Neural cell (in vitro differentiated cells): ENCODE results near the gene PTRH1.

Experiments used
- EP300 ChIP-seq: fragments of 450-650 bp; conservative IDR thresholded peaks from 2 replicates; pipeline ENCODE4 v1.6.1; 2014; ENCODE audit warnings: antibody characterized with exemption, mild to moderate bottlenecking, moderate library complexity; ENCODE audit not compliant: poor library complexity, severe bottlenecking
- EZH2 ChIP-seq: fragments of 200-600, 300-800 bp; shearing (Covaris generic), sonication (generic); IDR thresholded peaks from 2 replicates; pipeline ENCODE4 v1.6.1; 2014; ENCODE audit warnings: antibody characterized with exemption, low read length, borderline replicate concordance, mild to moderate bottlenecking; ENCODE audit not compliant: insufficient read depth, poor library complexity, severe bottlenecking
- MXI1 ChIP-seq: fragments of 450-650 bp; conservative IDR thresholded peaks from 2 replicates; pipeline ENCODE4 v1.6.1; 2014; ENCODE audit warnings: antibody characterized with exemption, mild to moderate bottlenecking; ENCODE audit not compliant: poor library complexity, severe bottlenecking
- POLR2AphosphoS5 ChIP-seq: IDR thresholded peaks from 2 replicates; pipeline ENCODE4 v1.6.1; 2012
- TAF1 ChIP-seq: IDR thresholded peaks from 2 replicates; pipeline ENCODE4 v1.6.1; 2012; ENCODE audit warnings: low read depth
- TF ChIP-seq, protein P1 (sequence below): fragments of 450-650 bp; IDR thresholded peaks from 2 replicates; pipeline ENCODE4 v1.5.1; 2014; ENCODE audit warnings: antibody characterized with exemption, mild to moderate bottlenecking, moderate library complexity; ENCODE audit not compliant: poor library complexity, severe bottlenecking

GRCh38 chr9:127689329-127690000 is 26.0 kb downstream of the PTRH1 start:
- TF ChIP-seq, protein P1, sequence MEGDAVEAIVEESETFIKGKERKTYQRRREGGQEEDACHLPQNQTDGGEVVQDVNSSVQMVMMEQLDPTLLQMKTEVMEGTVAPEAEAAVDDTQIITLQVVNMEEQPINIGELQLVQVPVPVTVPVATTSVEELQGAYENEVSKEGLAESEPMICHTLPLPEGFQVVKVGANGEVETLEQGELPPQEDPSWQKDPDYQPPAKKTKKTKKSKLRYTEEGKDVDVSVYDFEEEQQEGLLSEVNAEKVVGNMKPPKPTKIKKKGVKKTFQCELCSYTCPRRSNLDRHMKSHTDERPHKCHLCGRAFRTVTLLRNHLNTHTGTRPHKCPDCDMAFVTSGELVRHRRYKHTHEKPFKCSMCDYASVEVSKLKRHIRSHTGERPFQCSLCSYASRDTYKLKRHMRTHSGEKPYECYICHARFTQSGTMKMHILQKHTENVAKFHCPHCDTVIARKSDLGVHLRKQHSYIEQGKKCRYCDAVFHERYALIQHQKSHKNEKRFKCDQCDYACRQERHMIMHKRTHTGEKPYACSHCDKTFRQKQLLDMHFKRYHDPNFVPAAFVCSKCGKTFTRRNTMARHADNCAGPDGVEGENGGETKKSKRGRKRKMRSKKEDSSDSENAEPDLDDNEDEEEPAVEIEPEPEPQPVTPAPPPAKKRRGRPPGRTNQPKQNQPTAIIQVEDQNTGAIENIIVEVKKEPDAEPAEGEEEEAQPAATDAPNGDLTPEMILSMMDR, result no peak
- TF ChIP-seq EP300 (no peak), TAF1 (no peak), POLR2AphosphoS5 (no peak), EZH2 (no peak), MXI1 (no peak)
